Activated CD4-positive, alpha-beta T cell treated with anti-CD3 and anti-CD28 coated beads for 48 hours (primary cell): ENCODE measurements around the gene GNB1L.

Experiments used
- DNase-seq: peaks from one replicate; pipeline ENCODE4 v3.0.0-alpha.2; 2020

GNB1L gene

GRCh38 chr22:19854778-19855503 is at the start of gene GNB1L, which contains the start of gene RTL10:
Gene GNB1L (minus strand): TSS chr22:19854874. CDS start chr22:19821355, 33,519 bp downstream.
Gene RTL10 (minus strand): TSS chr22:19854874. CDS start chr22:19852261, 2,613 bp downstream.
- DNase-seq: peak; percentile 97

- no peak for DNase-seq
These were observed 49.6 kb upstream of the GNB1L start for GRCh38 chr22:19904174-19904856.

GRCh38 chr22:19903513-19903912 is 48.8 kb upstream of the GNB1L start:
- no peak for DNase-seq

- no peak for DNase-seq
These were observed 48.4 kb upstream of the GNB1L start for GRCh38 chr22:19903031-19903430.

GRCh38 chr22:19902245-19902715 is 47.6 kb upstream of the GNB1L start:
- DNase-seq: no peak

GRCh38 chr22:19901577-19902244 is 47.0 kb upstream of the GNB1L start:
- no peak for DNase-seq

GRCh38 chr22:19900707-19901436 is 46.2 kb upstream of the GNB1L start:
- DNase-seq: no peak

- no peak for DNase-seq
These were observed 44.3 kb upstream of the GNB1L start for GRCh38 chr22:19898831-19899567.

- no peak for DNase-seq
These were observed 43.5 kb upstream of the GNB1L start for GRCh38 chr22:19898145-19898544.

- no peak for DNase-seq
These were observed 43.1 kb upstream of the GNB1L start for GRCh38 chr22:19897726-19898125.

GRCh38 chr22:19896665-19897355 is 42.1 kb upstream of the GNB1L start:
- peak; percentile 48 for DNase-seq

- no peak for DNase-seq
These were observed 40.6 kb upstream of the GNB1L start for GRCh38 chr22:19895160-19895849.

GRCh38 chr22:19893363-19893762 is 38.7 kb upstream of the GNB1L start:
- DNase-seq: no peak

- no peak for DNase-seq
These were observed 38.3 kb upstream of the GNB1L start for GRCh38 chr22:19892925-19893324.

- DNase-seq: peak; percentile 76
These were observed 37.7 kb upstream of the GNB1L start for GRCh38 chr22:19892257-19892879.

GRCh38 chr22:19891317-19892256 is 36.9 kb upstream of the GNB1L start:
- DNase-seq: peak; percentile 91

GRCh38 chr22:19890502-19891316 is 36.0 kb upstream of the GNB1L start:
- DNase-seq: peak; percentile 22

GRCh38 chr22:19889951-19890350 is 35.3 kb upstream of the GNB1L start:
- peak; percentile 67 for DNase-seq
